Activated naive CD4-positive, alpha-beta T cell treated with anti-CD3 and anti-CD28 coated beads, Interleukin-2, amount 50 U/mL, for 24 hours (primary cell): ENCODE measurements around the gene MPV17L.
"Not testable (repeated sequence)": the region's sequence is repeated elsewhere in the genome, so short reads cannot be mapped to it uniquely, and the experiment has no call there.

Experiments
- H3K27ac Mint-ChIP-seq: one replicate; pipeline ENCODE4 v1.8.0; 2021; ENCODE audit warnings: mild to moderate bottlenecking, mixed read lengths
- H3K27me3 Mint-ChIP-seq: one replicate; pipeline ENCODE4 v1.8.0; 2021; ENCODE audit warnings: mixed read lengths
- H3K36me3 Mint-ChIP-seq: one replicate; pipeline ENCODE4 v1.8.0; 2021; ENCODE audit warnings: mixed read lengths
- H3K4me1 Mint-ChIP-seq: one replicate; pipeline ENCODE4 v1.8.0; 2021; ENCODE audit warnings: mixed read lengths
- H3K4me3 Mint-ChIP-seq: one replicate; pipeline ENCODE4 v1.8.0; 2021; ENCODE audit warnings: mild to moderate bottlenecking, mixed read lengths
- H3K9me3 Mint-ChIP-seq: one replicate; pipeline ENCODE4 v1.8.0; 2021; ENCODE audit warnings: mixed read lengths

The MPV17L gene

GRCh38 chr16:15434425-15435215 is 39.1 kb downstream of the MPV17L start, which contains the start of gene BMERB1:
Gene BMERB1, plus strand, starts transcription at chr16:15434588. Its CDS starts 66 bp downstream, at chr16:15434654.
- peak within 1 kb of the TSS; percentile 44 for H3K27ac Mint-ChIP-seq
- no peaks in the 10 kb centered on the region for H3K9me3 Mint-ChIP-seq
- H3K4me1 Mint-ChIP-seq: peaks cover 22% of the 10 kb centered on the region
- H3K27me3 Mint-ChIP-seq: peaks cover 16% of the 10 kb centered on the region
- peak within 1 kb of the TSS; percentile 84 for H3K4me3 Mint-ChIP-seq
- no peaks in the 10 kb centered on the region for H3K36me3 Mint-ChIP-seq

DNA sequence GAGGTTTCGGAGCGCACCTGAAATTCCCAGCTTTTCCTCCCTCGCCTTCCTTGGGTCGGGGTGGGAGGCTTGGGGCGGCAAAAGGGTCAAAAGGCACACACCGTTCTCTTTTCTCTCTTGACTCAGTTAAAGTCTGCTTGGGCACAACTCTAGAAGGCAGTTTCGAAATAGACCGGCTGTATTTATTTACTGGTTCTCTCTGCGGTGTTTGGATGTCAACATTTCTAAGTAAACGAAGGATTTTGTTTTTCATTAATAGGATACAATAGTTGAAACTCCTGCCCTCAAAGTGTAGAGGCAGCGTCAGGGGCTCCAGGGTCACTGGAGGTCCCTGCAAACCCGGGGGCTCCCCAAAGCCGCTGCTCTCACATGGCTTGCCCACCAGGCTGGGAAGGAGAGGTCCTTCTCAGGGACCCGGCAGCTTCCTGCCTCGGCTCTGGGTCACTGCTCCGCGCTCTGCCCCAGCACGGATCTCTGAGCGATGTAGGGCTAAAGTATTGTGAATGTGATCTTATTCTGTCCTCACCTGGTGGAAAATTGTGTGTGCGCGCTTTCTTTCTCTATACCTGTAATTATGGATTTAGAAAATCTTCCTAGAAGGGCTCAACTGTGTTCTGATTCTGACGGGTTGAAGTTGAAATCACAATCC is 39.8 kb downstream of the MPV17L start:
- Mint-ChIP-seq H3K4me1 (peaks cover 29% of the 10 kb centered on the region), H3K36me3 (no peaks in the 10 kb centered on the region), H3K4me3 (peak overlapping the region; percentile 84), H3K27ac (no peak overlapping the region), H3K9me3 (no peaks in the 10 kb centered on the region), H3K27me3 (peaks cover 16% of the 10 kb centered on the region)

GRCh38 chr16:15439102-15439501 is 43.5 kb downstream of the MPV17L start:
- H3K4me3 Mint-ChIP-seq: no peak overlapping the region
- no peak overlapping the region for H3K27ac Mint-ChIP-seq
- H3K27me3 Mint-ChIP-seq: peaks cover 13% of the 10 kb centered on the region
- no peaks in the 10 kb centered on the region for H3K36me3 Mint-ChIP-seq
- H3K9me3 Mint-ChIP-seq: no peaks in the 10 kb centered on the region
- H3K4me1 Mint-ChIP-seq: peaks cover 28% of the 10 kb centered on the region

- H3K9me3 Mint-ChIP-seq: no peaks in the 10 kb centered on the region
- peak overlapping the region; percentile 62 for H3K27ac Mint-ChIP-seq
- no peaks in the 10 kb centered on the region for H3K36me3 Mint-ChIP-seq
- no peak overlapping the region for H3K4me3 Mint-ChIP-seq
- H3K27me3 Mint-ChIP-seq: peaks cover 12% of the 10 kb centered on the region
- H3K4me1 Mint-ChIP-seq: peaks cover 25% of the 10 kb centered on the region
These were observed 44.0 kb downstream of the MPV17L start for GRCh38 chr16:15439521-15439920.

GRCh38 chr16:15440852-15441251 is 45.3 kb downstream of the MPV17L start:
- H3K27me3 Mint-ChIP-seq: peaks cover 4% of the 10 kb centered on the region
- H3K4me1 Mint-ChIP-seq: peaks cover 17% of the 10 kb centered on the region
- peaks cover 2% of the 10 kb centered on the region for H3K36me3 Mint-ChIP-seq
- H3K27ac Mint-ChIP-seq: no peak overlapping the region
- peaks cover 7% of the 10 kb centered on the region for H3K9me3 Mint-ChIP-seq
- no peak overlapping the region for H3K4me3 Mint-ChIP-seq

DNA sequence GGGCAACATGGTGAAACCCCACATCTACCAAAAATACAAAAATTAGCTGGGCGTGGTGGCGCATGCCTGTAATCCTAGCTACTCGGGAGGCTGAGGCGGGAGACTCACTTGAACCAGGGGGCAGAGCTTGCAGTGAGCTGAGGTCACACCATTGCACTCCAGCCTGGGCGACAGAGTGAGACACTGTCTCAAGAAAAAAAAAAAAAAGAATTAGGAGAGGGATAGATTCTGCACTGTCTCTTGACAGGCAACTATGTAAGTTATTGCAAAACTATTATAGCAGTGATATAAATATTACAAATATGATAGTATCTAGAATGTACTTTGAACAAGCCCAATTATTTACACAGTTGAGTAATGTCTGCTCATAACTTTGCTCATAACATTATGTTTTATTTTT is 46.6 kb downstream of the MPV17L start:
- H3K4me3 Mint-ChIP-seq, H3K27me3 Mint-ChIP-seq, H3K36me3 Mint-ChIP-seq, H3K9me3 Mint-ChIP-seq, H3K27ac Mint-ChIP-seq: not testable (repeated sequence)
- H3K4me1 Mint-ChIP-seq: peaks cover 18% of the 10 kb centered on the region

DNA sequence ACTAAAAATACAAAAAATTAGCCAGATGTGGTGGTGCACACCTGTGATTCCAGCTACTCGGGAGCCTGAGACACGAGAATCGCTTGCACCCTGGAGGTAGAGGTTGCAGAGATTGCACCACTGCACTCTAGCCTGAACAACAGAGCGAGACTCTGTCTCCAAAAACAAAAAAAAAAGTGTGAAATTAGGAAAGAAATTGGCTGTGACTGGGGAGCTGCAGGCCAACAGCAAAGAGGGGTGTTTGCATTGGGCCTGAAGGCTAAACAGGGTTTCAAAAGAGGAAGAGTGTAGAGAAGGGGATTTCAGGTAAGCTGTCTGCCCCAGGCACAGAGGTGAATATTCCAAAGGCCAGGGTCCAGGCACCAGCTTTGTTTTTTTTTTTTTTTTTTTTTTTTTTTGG is 48.2 kb downstream of the MPV17L start:
- H3K27me3 Mint-ChIP-seq: no peaks in the 10 kb centered on the region
- H3K4me3 Mint-ChIP-seq: no peak overlapping the region

GRCh38 chr16:15444264-15444663 is 48.7 kb downstream of the MPV17L start:
- peaks cover 2% of the 10 kb centered on the region for H3K36me3 Mint-ChIP-seq
- H3K9me3 Mint-ChIP-seq: peaks cover 7% of the 10 kb centered on the region
- H3K27ac Mint-ChIP-seq: no peak overlapping the region
- no peak overlapping the region for H3K4me3 Mint-ChIP-seq
- H3K4me1 Mint-ChIP-seq: peaks cover 17% of the 10 kb centered on the region
- H3K27me3 Mint-ChIP-seq: no peaks in the 10 kb centered on the region

More for the DNA sequence above, 48.2 kb downstream of the MPV17L start:
- peaks cover 2% of the 10 kb centered on the region for H3K36me3 Mint-ChIP-seq
- H3K27ac Mint-ChIP-seq: no peak overlapping the region
- H3K9me3 Mint-ChIP-seq: peaks cover 7% of the 10 kb centered on the region
- peaks cover 18% of the 10 kb centered on the region for H3K4me1 Mint-ChIP-seq

DNA sequence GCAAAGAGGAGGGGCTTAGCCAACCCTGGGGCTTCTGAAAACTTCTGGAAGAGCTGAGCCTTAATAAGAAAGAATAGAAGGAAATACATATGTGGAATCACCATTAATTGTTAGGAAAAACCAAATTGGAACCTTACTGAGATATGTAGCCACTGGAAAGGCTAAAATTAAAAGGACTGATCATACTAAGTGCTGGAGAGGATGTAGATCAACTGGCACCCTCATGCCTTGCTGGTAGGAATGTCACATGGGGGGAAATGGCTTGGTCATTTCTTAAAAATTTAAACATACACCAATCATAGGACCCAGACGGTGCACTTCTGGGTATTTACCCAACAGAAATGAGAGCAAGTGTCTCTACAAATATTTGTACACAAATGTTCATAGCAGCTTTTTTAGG is 49.9 kb downstream of the MPV17L start:
- Mint-ChIP-seq H3K9me3 (peaks cover 7% of the 10 kb centered on the region), H3K4me1 (peaks cover 5% of the 10 kb centered on the region), H3K4me3 (no peak overlapping the region), H3K27ac (no peak overlapping the region), H3K36me3 (peaks cover 2% of the 10 kb centered on the region), H3K27me3 (no peaks in the 10 kb centered on the region)

GRCh38 chr16:15446901-15447300 is 51.3 kb downstream of the MPV17L start:
- Mint-ChIP-seq H3K4me1 (peaks cover 3% of the 10 kb centered on the region), H3K27ac (no peak overlapping the region), H3K4me3 (no peak overlapping the region)

DNA sequence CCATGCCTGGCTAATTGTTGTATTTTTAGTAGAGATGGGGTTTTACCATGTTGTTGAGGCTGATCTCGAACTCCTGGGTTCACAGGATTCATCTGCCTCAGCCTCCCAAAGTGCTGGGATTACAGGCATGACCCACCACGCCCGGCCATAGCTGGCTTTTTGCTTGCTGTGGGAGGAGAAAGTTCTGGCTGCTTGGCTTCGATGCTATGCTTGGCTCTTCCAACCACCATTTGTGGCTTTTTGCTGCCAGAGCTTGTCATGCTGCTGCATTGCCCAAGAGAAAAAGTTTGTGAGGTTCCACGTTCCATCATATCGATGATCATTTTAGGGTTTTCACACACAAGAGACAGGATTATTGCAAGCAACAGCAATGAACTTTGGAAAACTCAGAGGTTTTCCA is 55.1 kb downstream of the MPV17L start:
- no peak overlapping the region for H3K27ac Mint-ChIP-seq
- H3K9me3 Mint-ChIP-seq: peaks cover under 1% of the 10 kb centered on the region
- H3K27me3 Mint-ChIP-seq: no peaks in the 10 kb centered on the region
- H3K4me3 Mint-ChIP-seq: no peak overlapping the region
- H3K36me3 Mint-ChIP-seq: no peaks in the 10 kb centered on the region
- H3K4me1 Mint-ChIP-seq: peaks cover 3% of the 10 kb centered on the region

More at GRCh38 chr16:15446901-15447300, 51.3 kb downstream of the MPV17L start:
- peaks cover 7% of the 10 kb centered on the region for H3K9me3 Mint-ChIP-seq
- peaks cover 2% of the 10 kb centered on the region for H3K36me3 Mint-ChIP-seq
- no peaks in the 10 kb centered on the region for H3K27me3 Mint-ChIP-seq

DNA sequence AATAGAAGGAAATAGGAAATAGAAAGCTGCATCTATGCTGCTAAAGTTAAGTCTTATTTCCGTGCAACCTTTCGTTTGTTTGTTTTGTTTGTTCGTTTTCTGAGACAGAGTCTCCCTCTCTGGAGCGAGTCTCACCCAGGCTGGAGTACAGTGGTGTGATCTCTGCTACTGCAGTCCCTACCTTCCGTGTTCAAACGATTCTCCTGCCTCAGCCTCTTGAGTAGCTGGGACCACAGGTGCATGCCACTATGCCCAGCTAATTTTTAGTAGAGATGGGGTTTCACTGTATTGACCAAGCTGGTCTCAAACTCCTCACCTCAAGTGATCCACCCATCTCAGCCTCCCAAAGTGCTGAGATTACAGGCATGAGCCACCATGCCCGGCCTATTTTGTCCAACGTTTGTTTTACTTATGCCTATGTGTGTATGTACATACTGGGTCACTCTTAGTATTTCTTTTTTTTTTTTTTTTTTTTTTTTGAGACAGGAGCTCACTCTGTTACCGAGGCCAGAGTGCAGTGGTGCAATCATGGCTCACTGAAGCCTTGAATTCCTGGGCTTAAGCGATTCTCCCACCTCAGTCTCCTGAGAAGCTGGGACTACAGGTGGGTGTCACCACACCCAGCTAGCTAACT is 55.7 kb downstream of the MPV17L start:
- Mint-ChIP-seq H3K4me1 (peaks cover 3% of the 10 kb centered on the region), H3K27ac (no peak overlapping the region), H3K27me3 (no peaks in the 10 kb centered on the region), H3K4me3 (no peak overlapping the region), H3K9me3 (no peaks in the 10 kb centered on the region), H3K36me3 (no peaks in the 10 kb centered on the region)

GRCh38 chr16:15452246-15452855 is 56.8 kb downstream of the MPV17L start:
- no peaks in the 10 kb centered on the region for H3K4me1 Mint-ChIP-seq
- no peak overlapping the region for H3K4me3 Mint-ChIP-seq
- H3K27ac Mint-ChIP-seq: no peak overlapping the region
- no peaks in the 10 kb centered on the region for H3K9me3 Mint-ChIP-seq
- H3K27me3 Mint-ChIP-seq: no peaks in the 10 kb centered on the region
- H3K36me3 Mint-ChIP-seq: no peaks in the 10 kb centered on the region

DNA sequence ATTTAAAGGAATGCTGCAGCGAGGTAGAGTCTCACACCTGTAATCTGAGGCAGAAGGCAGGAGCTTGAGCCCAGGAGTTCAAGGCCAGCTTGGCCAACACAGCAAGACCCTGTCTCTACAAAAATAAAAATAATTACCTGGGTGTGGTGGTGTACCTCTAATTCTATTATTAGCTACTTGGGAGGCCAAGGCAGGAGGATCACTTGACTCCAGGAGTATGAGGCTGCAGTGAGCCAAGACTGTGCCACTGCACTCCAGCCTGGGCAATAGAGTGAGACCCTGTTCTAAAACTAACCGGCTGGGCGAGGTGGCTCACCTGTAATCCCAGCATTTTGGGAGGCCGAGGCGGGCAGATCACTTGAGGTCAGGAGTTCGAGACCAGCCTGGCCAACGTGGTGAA is 57.7 kb downstream of the MPV17L start:
- H3K4me1 Mint-ChIP-seq, H3K9me3 Mint-ChIP-seq, H3K27me3 Mint-ChIP-seq, H3K27ac Mint-ChIP-seq, H3K4me3 Mint-ChIP-seq, H3K36me3 Mint-ChIP-seq: not testable (repeated sequence)

- not testable (repeated sequence) for H3K4me3 Mint-ChIP-seq, H3K36me3 Mint-ChIP-seq, H3K27me3 Mint-ChIP-seq, H3K27ac Mint-ChIP-seq, H3K9me3 Mint-ChIP-seq, H3K4me1 Mint-ChIP-seq
These were observed 59.4 kb downstream of the MPV17L start for GRCh38 chr16:15454933-15455332.

- Mint-ChIP-seq H3K4me1 (no peaks in the 10 kb centered on the region), H3K9me3 (no peaks in the 10 kb centered on the region), H3K36me3 (no peaks in the 10 kb centered on the region), H3K4me3 (no peak overlapping the region), H3K27ac (no peak overlapping the region), H3K27me3 (no peaks in the 10 kb centered on the region)
These were observed 61.8 kb downstream of the MPV17L start for GRCh38 chr16:15457400-15457799.
